HG02943 (cell line): ENCODE results near the gene BPIFB2.
"Not testable (repeated sequence)": the region's sequence is repeated elsewhere in the genome, so short reads cannot be mapped to it uniquely, and the experiment has no call there.

Source experiments
- ATAC-seq: cut with Tn5 transposase; IDR thresholded peaks from one replicate; pipeline ENCODE4 v1.9.1; 2021; ENCODE audit warnings: mild to moderate bottlenecking, low read depth, moderate library complexity; ENCODE audit not compliant: unreplicated experiment

The BPIFB2 gene

GRCh38 chr20:33007376-33008335 lies at the start of gene BPIFB2:
Gene BPIFB2, plus strand, starts transcription at chr20:33007704. Its CDS starts 871 bp downstream, at chr20:33008575.
- ATAC-seq = no peak

- ATAC-seq = no peak
Measured at GRCh38 chr20:32958574-32958973, 48.9 kb upstream of the BPIFB2 start.

- no peak for ATAC-seq
Measured at GRCh38 chr20:32959351-32960221, 47.9 kb upstream of the BPIFB2 start.

- no peak for ATAC-seq
Measured at GRCh38 chr20:32960222-32960518, 47.3 kb upstream of the BPIFB2 start.

GRCh38 chr20:32960849-32961731 lies 46.4 kb upstream of the BPIFB2 start:
- no peak for ATAC-seq

- ATAC-seq = no peak
Measured at GRCh38 chr20:32962053-32962452, 45.5 kb upstream of the BPIFB2 start.

- ATAC-seq = not testable (repeated sequence)
Measured at GRCh38 chr20:32962646-32963045, 44.9 kb upstream of the BPIFB2 start.

- ATAC-seq = no peak
Measured at GRCh38 chr20:32963176-32963575, 44.3 kb upstream of the BPIFB2 start.

- no peak for ATAC-seq
Measured at GRCh38 chr20:32964575-32964974, 42.9 kb upstream of the BPIFB2 start.

GRCh38 chr20:32965115-32965514 lies 42.4 kb upstream of the BPIFB2 start:
- ATAC-seq = no peak

- no peak for ATAC-seq
Measured at GRCh38 chr20:32965581-32966373, 41.7 kb upstream of the BPIFB2 start.

GRCh38 chr20:32966382-32966781 lies 41.1 kb upstream of the BPIFB2 start:
- ATAC-seq = no peak

GRCh38 chr20:32966881-32967781 lies 40.4 kb upstream of the BPIFB2 start:
- ATAC-seq = no peak

- ATAC-seq = no peak
Measured at GRCh38 chr20:32967961-32968457, 39.5 kb upstream of the BPIFB2 start.

GRCh38 chr20:32968478-32969241 lies 38.8 kb upstream of the BPIFB2 start:
- no peak for ATAC-seq

GRCh38 chr20:32969356-32970114 lies 38.0 kb upstream of the BPIFB2 start:
- ATAC-seq = no peak
